IMR-90 (cell line): ENCODE results near the gene ADAMTS12. TPM values are rescaled to one million over a fixed set of nuclear protein-coding genes. Genes with fewer than 3 reads are reported as not detected.

Experiments
- ATAC-seq: fragments of 200-7000 bp; cut with Tn5 transposase; 2 replicates; pipeline ENCODE4 v1.9.1; 2020; ENCODE audit warnings: low read depth, mild to moderate bottlenecking, moderate library complexity
- BruUV-seq: library from RNA; stranded (reverse); fragments of 400-500 nt; replicated peaks from 2 replicates; lab custom pipeline; 2021; lab: Mats Ljungman, UMichigan
- CTCF ChIA-PET: fragments of 300-600 bp; formaldehyde crosslinking; extraction: SDS; loops from one replicate; lab custom pipeline; 2021; ENCODE audit warnings: antibody characterized with exemption; lab: Yijun Ruan, JAX
- POLR2A ChIA-PET: fragments of 300-600 bp; sonication (Branson Sonifier 250); formaldehyde crosslinking; loops from one replicate; lab custom pipeline; 2022; ENCODE audit warnings: antibody characterized with exemption; ENCODE audit not compliant: unreplicated experiment; lab: Charles Lee
- DNase-seq: peaks from one replicate; pipeline ENCODE4 v3.0.0; 2013
- H2AFZ ChIP-seq: replicated peaks from 2 replicates; pipeline ENCODE3; 2013; ENCODE audit warnings: low read length, mild to moderate bottlenecking; ENCODE audit not compliant: poor library complexity
- H2AK5ac ChIP-seq: 2 replicates; pipeline ENCODE4 v1.6.1; 2013; ENCODE audit warnings: low read depth, low read length, inconsistent platforms
- H2AK9ac ChIP-seq: replicated peaks from 2 replicates; pipeline ENCODE3; 2013; ENCODE audit warnings: mild to moderate bottlenecking, low read depth, low read length, moderate library complexity; ENCODE audit not compliant: poor library complexity
- H2BK120ac ChIP-seq: 2 replicates; pipeline ENCODE4 v1.6.1; 2013; ENCODE audit warnings: low read depth, low read length, inconsistent platforms
- H2BK15ac ChIP-seq: 3 replicates; pipeline ENCODE4 v1.6.1; 2013; ENCODE audit warnings: low read depth, low read length, inconsistent platforms
- H2BK20ac ChIP-seq: 2 replicates; pipeline ENCODE4 v1.6.1; 2013; ENCODE audit warnings: low read depth, mild to moderate bottlenecking, inconsistent platforms, low read length, moderate library complexity
- H2BK5ac ChIP-seq: 2 replicates; pipeline ENCODE4 v1.6.1; 2013; ENCODE audit warnings: mild to moderate bottlenecking, low read depth, low read length, inconsistent platforms; ENCODE audit not compliant: poor library complexity, severe bottlenecking
- H3K14ac ChIP-seq: replicated peaks from 2 replicates; pipeline ENCODE4 v1.6.1; 2013; ENCODE audit warnings: low read depth, low read length, inconsistent platforms
- H3K18ac ChIP-seq: 2 replicates; pipeline ENCODE4 v1.6.1; 2013; ENCODE audit warnings: low read depth, low read length, control low read depth
- H3K23ac ChIP-seq: 2 replicates; pipeline ENCODE4 v1.6.1; 2013; ENCODE audit warnings: low read depth, low read length, inconsistent platforms
- H3K27ac ChIP-seq: 2 replicates; pipeline ENCODE4 v1.5.1; 2013; ENCODE audit warnings: mild to moderate bottlenecking, control low read depth, low read length; ENCODE audit not compliant: insufficient read depth
- H3K27me3 ChIP-seq: 2 replicates; pipeline ENCODE4 v1.6.1; 2013; ENCODE audit warnings: low read length; ENCODE audit not compliant: control insufficient read depth, insufficient read depth
- H3K36me3 ChIP-seq: 2 replicates; pipeline ENCODE4 v1.6.1; 2013; ENCODE audit warnings: low read length, mixed read lengths; ENCODE audit not compliant: control insufficient read depth, insufficient read depth
- H3K4ac ChIP-seq: 2 replicates; pipeline ENCODE4 v1.6.1; 2013; ENCODE audit warnings: low read depth, low read length, inconsistent platforms
- H3K4me1 ChIP-seq: 2 replicates; pipeline ENCODE4 v1.6.1; 2013; ENCODE audit warnings: low read length, mixed read lengths; ENCODE audit not compliant: control insufficient read depth, insufficient read depth
- H3K4me2 ChIP-seq: 2 replicates; pipeline ENCODE4 v1.6.1; 2013; ENCODE audit warnings: low read depth, mild to moderate bottlenecking, control low read depth, low read length, moderate library complexity
- H3K4me3 ChIP-seq: 2 replicates; pipeline ENCODE4 v1.5.1; 2013; ENCODE audit warnings: low read depth, mild to moderate bottlenecking, control low read depth, low read length, moderate library complexity; ENCODE audit not compliant: insufficient read depth
- H3K56ac ChIP-seq: 2 replicates; pipeline ENCODE4 v1.6.1; 2013; ENCODE audit warnings: low read length, inconsistent platforms; ENCODE audit not compliant: insufficient read depth; ENCODE audit errors: extremely low read depth
- H3K79me1 ChIP-seq, 2 experiments: 2 replicates each; pipeline ENCODE4 v1.6.1; 2013; ENCODE audit warnings: low read length in 2 of 2, inconsistent platforms in 1 of 2, low read depth in 1 of 2
- H3K9ac ChIP-seq: 2 replicates; pipeline ENCODE4 v1.6.1; 2013; ENCODE audit warnings: low read depth, low read length, control low read depth
- H3K9me1 ChIP-seq: 2 replicates; pipeline ENCODE4 v1.6.1; 2013; ENCODE audit warnings: low read length, inconsistent platforms; ENCODE audit not compliant: insufficient read depth
- H3K9me3 ChIP-seq: 2 replicates; pipeline ENCODE4 v1.6.1; 2013; ENCODE audit warnings: low read length; ENCODE audit not compliant: control insufficient read depth, insufficient read depth
- H4K20me1 ChIP-seq: 2 replicates; pipeline ENCODE4 v1.6.1; 2013; ENCODE audit warnings: low read length, inconsistent platforms; ENCODE audit not compliant: insufficient read depth
- H4K5ac ChIP-seq: 2 replicates; pipeline ENCODE4 v1.6.1; 2013; ENCODE audit warnings: mild to moderate bottlenecking, low read depth, low read length, control low read depth
- H4K8ac ChIP-seq, 2 experiments: 2 replicates each; pipeline ENCODE4 v1.6.1; 2013; ENCODE audit warnings: low read depth in 2 of 2, low read length in 2 of 2, control low read depth in 1 of 2, inconsistent platforms in 1 of 2
- H4K91ac ChIP-seq: 2 replicates; pipeline ENCODE4 v1.6.1; 2013; ENCODE audit warnings: low read depth, low read length, inconsistent platforms; ENCODE audit not compliant: insufficient read depth
- NFE2L2 ChIP-seq: fragments of 150-350 bp; IDR thresholded peaks from 2 replicates; pipeline ENCODE4 v1.6.1; 2016; ENCODE audit warnings: low read depth, mild to moderate bottlenecking, low read length
- USF2 ChIP-seq: fragments of 150-350 bp; IDR thresholded peaks from 2 replicates; pipeline ENCODE4 v1.6.1; 2017; ENCODE audit warnings: mild to moderate bottlenecking, antibody characterized with exemption, low read length, low read depth
- WGBS, 2 experiments: methylation state at CpG; one replicate each; pipeline versions ENCODE4 v1.1.5 to v1.1.7; 2013; ENCODE audit warnings: missing lambda C conversion rate in 2 of 2; ENCODE audit not compliant: insufficient read length in 1 of 2; ENCODE audit errors: extremely low coverage in 2 of 2; 5-methylcytosine and 5-hydroxymethylcytosine counted together
- dilution Hi-C: fragments of 300-500 bp; cut with HindIII; formaldehyde crosslinking; loops from one replicate; pipeline ENCODE4 v1.14.3; 2018; ENCODE audit warnings: low sequenced_read_pairs; ENCODE audit not compliant: unreplicated experiment
- in situ Hi-C: fragments of 300-500 bp; cut with MboI; formaldehyde crosslinking; loops from 3 replicates; pipeline ENCODE4 v1.14.3; 2019; ENCODE audit warnings: low sequenced_read_pairs, inconsistent platforms, mixed read lengths
- intact Hi-C: fragments of 100-400 bp; cut with micrococcal nuclease; formaldehyde crosslinking; loops from 2 replicates; pipeline ENCODE4 v1.10.0; 2022
- polyA plus RNA-seq, 3 experiments: library from polyadenylated mRNA; depleted of rRNA; stranded (reverse); fragments of >200 nt; gene quantifications; 2 replicates each; pipeline ENCODE4 v1.2.3, GENCODE V29; 2012; ENCODE audit warnings: low replicate concordance in 1 of 3
- total RNA-seq: library from RNA; depleted of rRNA; stranded (reverse); fragments of >200 nt; gene quantifications from 2 replicates; pipeline ENCODE4 v1.2.3, GENCODE V29; 2012

Gene ADAMTS12
- total and polyA plus RNA-seq, 2 of the 4 experiments (the other 2 are of a cell fraction) = 27.3 to 51.3 TPM

GRCh38 chr5:33762859-33763258 is 128.9 kb downstream of the ADAMTS12 start:
- H3K4me1 ChIP-seq = peaks cover 8% of the 10 kb centered on the region
- no peak overlapping the region for H3K4me3 ChIP-seq
- H3K56ac ChIP-seq = no peak overlapping the region
- ATAC-seq (no peak), DNase-seq (no peak)
- peaks cover 0 to 21% of the 10 kb centered on the region in 2 experiments; a peak in 2 of 4 replicates for H3K79me1 ChIP-seq
- H3K23ac ChIP-seq = peak overlapping the region; percentile 1; the same call in 1 of the 2 replicates
- H3K4me2 ChIP-seq = no peak overlapping the region
- H2AK5ac ChIP-seq = no peak overlapping the region; the same call in 1 of the 2 replicates
- H3K9ac ChIP-seq = no peak overlapping the region
- H2AFZ ChIP-seq = no peak overlapping the region
- no peaks in the 10 kb centered on the region for H3K27me3 ChIP-seq
- BruUV-seq = no TSS peak
- ChIA-PET CTCF (no interaction called here), POLR2A (no interaction called here)
- WGBS, 2 experiments = no CpG with 5 or more reads among the region's 1 CpG
- H3K18ac ChIP-seq = peak overlapping the region; percentile 43; the same call in 1 of the 2 replicates
- 0 out of 2 replicates have a peak overlapping the region, but pooled peaks have one; percentile 10 for H3K14ac ChIP-seq
- H3K27ac ChIP-seq = no peak overlapping the region
- H3K4ac ChIP-seq = no peak overlapping the region; the same call in 1 of the 2 replicates
- H4K5ac ChIP-seq = no peak overlapping the region
- H2BK120ac ChIP-seq = no peak overlapping the region
- H3K9me3 ChIP-seq = no peaks in the 10 kb centered on the region
- no peaks in the 10 kb centered on the region for H4K20me1 ChIP-seq
- TF ChIP-seq USF2 (no peak), NFE2L2 (no peak)
- 0 out of 4 replicates have a peak overlapping the region, but pooled peaks of 1 of the 2 experiments have one; percentile 1 for H4K8ac ChIP-seq
- intact Hi-C loops (no loop called here), dilution Hi-C loops (no loop called here), in situ Hi-C loops (no loop called here)
- H2BK15ac ChIP-seq = 0 out of 3 replicates have a peak overlapping the region, but pooled peaks have one; percentile 12
- H2AK9ac ChIP-seq = no peak overlapping the region
- H3K36me3 ChIP-seq = no peaks in the 10 kb centered on the region
- H2BK5ac ChIP-seq = no peak overlapping the region
- H2BK20ac ChIP-seq = no peak overlapping the region
- no peak overlapping the region for H4K91ac ChIP-seq
- peaks cover 14% of the 10 kb centered on the region for H3K9me1 ChIP-seq
